ENCODE results near the gene CHST5. TPM values are rescaled to one million over a fixed set of nuclear protein-coding genes. Genes with fewer than 3 reads are reported as not detected.
A peak's percentile ranks its signal among the peaks of the same experiment; 100 is the strongest.

Gene CHST5
- total and polyA plus RNA-seq, 2 experiments from 2014 or later, result not detected

GRCh38 chr16:75565640-75566039 lies 29.7 kb upstream of the CHST5 start:
- Mint-ChIP-seq H3K4me3 (peak overlapping the region; percentile 93), H3K27me3 (ENCODE audit: insufficient read depth, low read depth, poor library complexity) (peaks cover 10% of the 10 kb centered on the region), H3K36me3 (ENCODE audit: low read depth) (peaks cover 18% of the 10 kb centered on the region), H3K27ac (peak overlapping the region; percentile 83; the same call in 1 of the 2 replicates), H3K9me3 (no peaks in the 10 kb centered on the region), H3K4me1 (peaks cover 27% of the 10 kb centered on the region)
- Histone ChIP-seq H4K20me1 (replicated peaks; ENCODE audit: insufficient read depth) (peaks cover 17% of the 10 kb centered on the region), H3F3A (replicated peaks; ENCODE audit: low read depth) (peaks cover 3% of the 10 kb centered on the region; the same call in 1 of the 2 replicates), H3K9me2 (ENCODE audit: insufficient read depth) (no peaks in the 10 kb centered on the region), H3K4me2 (peak overlapping the region; percentile 99), H3K36me3 (ENCODE audit: insufficient read depth) (peaks cover 18% of the 10 kb centered on the region; the same call in 1 of the 2 replicates), H3K27ac (ENCODE audit: low read depth) (no peak overlapping the region), H3K4me3 (peak overlapping the region; percentile 99), H3K79me2 (replicated peaks; ENCODE audit: insufficient read depth) (peaks cover 21% of the 10 kb centered on the region), H3K27me3 (ENCODE audit: insufficient read depth) (no peaks in the 10 kb centered on the region), H3K4me1 (ENCODE audit: insufficient read depth) (peaks cover 24% of the 10 kb centered on the region), H2AFZ (peak overlapping the region; percentile 100)
- TF ChIP-seq NANOG (IDR thresholded peaks at IDR 0.05; ENCODE audit: borderline replicate concordance) (no peak), ETS1 (IDR thresholded peaks at IDR 0.05) (0 out of 2 replicates have a peak, but pooled peaks have one; percentile 15)
- ATAC-seq (peak; percentile 10), DNase-seq (ENCODE audit: low spot score) (no peak)

- no peaks in the 10 kb centered on the region for H3K36me3 ChIP-seq (ENCODE audit: insufficient read depth)
- H2AFZ ChIP-seq, result peak overlapping the region; percentile 80
- H3K36me3 Mint-ChIP-seq (ENCODE audit: low read depth), result no peaks in the 10 kb centered on the region
- DNase-seq (ENCODE audit: low spot score) (peak; percentile 24), ATAC-seq (no peak)
- no peaks in the 10 kb centered on the region for H3F3A ChIP-seq (replicated peaks; ENCODE audit: low read depth)
- H3K27ac Mint-ChIP-seq, result 0 out of 2 replicates have a peak overlapping the region, but pooled peaks have one; percentile 24
- H3K4me1 ChIP-seq (ENCODE audit: insufficient read depth), result peaks cover 35% of the 10 kb centered on the region
- no peaks in the 10 kb centered on the region for H3K79me2 ChIP-seq (replicated peaks; ENCODE audit: insufficient read depth)
- no peaks in the 10 kb centered on the region for H3K9me2 ChIP-seq (ENCODE audit: insufficient read depth)
- H3K27ac ChIP-seq (ENCODE audit: low read depth), result peak overlapping the region; percentile 24; the same call in 1 of the 2 replicates
- H3K4me2 ChIP-seq, result peak overlapping the region; percentile 60
- H3K9me3 Mint-ChIP-seq, result no peaks in the 10 kb centered on the region
- peaks cover 34% of the 10 kb centered on the region for H3K4me1 Mint-ChIP-seq
- H4K20me1 ChIP-seq (replicated peaks; ENCODE audit: insufficient read depth), result no peaks in the 10 kb centered on the region
- H3K27me3 Mint-ChIP-seq (ENCODE audit: insufficient read depth, low read depth, poor library complexity), result peaks cover 11% of the 10 kb centered on the region
- peak overlapping the region; percentile 36; the same call in 2 of the 3 replicates for H3K4me3 Mint-ChIP-seq
- H3K27me3 ChIP-seq (ENCODE audit: insufficient read depth), result no peaks in the 10 kb centered on the region
- H3K4me3 ChIP-seq, result 0 out of 2 replicates have a peak overlapping the region, but pooled peaks have one; percentile 25
- TF ChIP-seq POLR2AphosphoS5 (IDR thresholded peaks at IDR 0.05; ENCODE audit: low read depth) (no peak), CTCF (conservative IDR thresholded peaks at IDR 0.05; ENCODE audit: low read depth in 2 of 2) (no peak), NANOG (IDR thresholded peaks at IDR 0.05; ENCODE audit: borderline replicate concordance) (no peak), ZNF331 (CRISPR knock-in tag; IDR thresholded peaks at IDR 0.05; ENCODE audit: low read depth) (no peak), ZNF462 (CRISPR knock-in tag; IDR thresholded peaks at IDR 0.05) (no peak), CREB1 (CRISPR knock-in tag; IDR thresholded peaks at IDR 0.05; ENCODE audit: low read depth) (no peak), EZH2phosphoT487 (IDR thresholded peaks at IDR 0.05; ENCODE audit: unreplicated experiment) (no peak), STAT1 (IDR thresholded peaks at IDR 0.05; ENCODE audit: unreplicated experiment) (no peak)
Observed at GRCh38 chr16:75559564-75560372, 23.9 kb upstream of the CHST5 start.

Measured in GM23338 (cell line).